ENCODE data around the gene OR5B21.

Gene OR5B21

DNA sequence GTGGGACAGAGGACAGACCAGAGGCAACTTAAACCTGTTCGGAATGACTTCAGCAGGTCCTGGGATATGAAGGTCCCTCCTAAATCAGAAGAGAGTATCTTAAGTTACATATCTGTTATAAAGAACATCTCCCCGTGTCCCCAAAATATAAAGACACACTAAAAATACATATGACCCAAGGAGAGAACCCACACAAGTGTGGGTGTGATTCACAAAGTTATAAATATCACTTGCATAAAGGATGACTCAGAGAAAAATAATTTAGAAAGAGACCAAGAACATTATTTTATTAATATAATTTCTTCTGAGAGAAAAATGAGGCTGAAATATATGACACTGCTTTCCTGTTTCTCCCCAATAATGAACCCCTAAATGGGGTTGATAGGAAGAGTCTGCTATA, 14.2 kb downstream of the OR5B21 start:
- DNase-seq (ENCODE audit: low spot score), result no peak

DNA sequence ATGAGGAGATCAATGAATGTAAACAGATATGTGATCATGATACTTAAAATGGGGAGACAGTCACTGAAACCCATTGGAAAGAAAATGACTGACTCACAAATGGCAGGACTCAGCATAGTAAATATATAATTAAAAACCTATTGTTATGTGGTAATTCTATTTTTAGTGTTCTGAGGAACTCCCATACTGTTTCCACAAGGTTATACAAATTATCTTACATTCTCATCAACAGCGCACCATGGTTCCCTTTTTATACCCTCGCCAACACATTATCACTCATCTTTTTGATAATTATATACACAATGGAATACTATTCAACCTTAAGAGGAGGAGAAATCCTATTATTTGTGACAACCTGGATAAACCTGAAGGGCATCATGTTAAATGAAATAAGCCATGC, 17.1 kb downstream of the OR5B21 start:
- no peak for DNase-seq (ENCODE audit: low spot score)

DNA sequence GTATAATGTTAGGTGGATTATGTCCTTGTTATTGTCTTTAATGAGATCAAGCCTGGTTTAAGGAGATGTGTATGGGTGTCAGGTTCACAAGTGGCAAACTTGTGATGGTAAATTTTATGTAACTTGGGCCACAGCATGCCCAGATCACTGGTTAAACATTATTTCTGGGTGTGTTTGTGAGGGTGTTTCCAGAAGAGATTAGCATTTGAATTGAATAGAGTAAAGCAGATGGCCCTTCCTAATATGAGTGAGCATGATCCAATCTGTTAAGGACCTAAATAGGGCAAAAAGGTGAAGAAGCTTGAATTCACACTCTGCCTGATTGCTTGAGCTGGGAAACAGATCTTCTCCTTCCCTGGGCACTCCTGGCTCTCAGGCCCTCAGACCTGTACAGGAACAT, 20.7 kb downstream of the OR5B21 start:
- no peak for DNase-seq (ENCODE audit: low spot score)

DNA sequence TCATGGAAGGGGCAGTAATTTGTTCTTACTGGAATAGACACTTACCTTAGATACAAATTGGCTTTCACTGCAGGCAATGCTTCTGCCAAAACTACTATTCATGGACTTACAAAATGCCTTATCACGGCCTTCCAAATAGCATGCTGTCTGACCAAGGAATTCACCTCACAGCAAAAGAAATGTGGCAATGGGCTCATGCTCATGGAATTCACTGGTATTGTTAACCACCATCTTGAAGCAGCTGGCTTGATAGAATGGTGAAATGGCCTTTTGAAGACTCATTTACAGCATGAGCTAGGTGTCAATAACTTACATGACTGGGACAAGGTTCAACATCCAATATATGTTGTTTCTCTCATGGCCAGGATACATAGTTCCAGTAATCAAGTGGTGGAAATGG, 21.9 kb downstream of the OR5B21 start:
- no peak for DNase-seq (ENCODE audit: low spot score)

DNA sequence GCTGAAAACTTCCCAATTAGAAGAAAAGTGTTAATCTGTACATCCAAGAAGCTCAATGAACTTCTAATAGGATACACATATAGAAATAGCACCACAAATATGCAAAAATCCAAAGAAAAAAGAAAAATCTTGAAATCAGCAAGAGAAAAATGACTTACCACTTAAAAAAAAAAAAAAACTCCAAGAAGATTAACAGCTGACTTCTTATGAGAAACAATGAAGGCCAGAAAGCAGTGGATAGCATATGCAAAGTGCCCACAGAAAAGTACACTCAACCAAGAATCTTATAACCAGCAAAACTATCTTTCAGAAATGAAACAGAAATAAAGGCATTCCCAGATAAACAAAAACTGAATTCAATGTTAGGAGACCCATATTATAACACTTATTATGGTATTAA, 36.0 kb downstream of the OR5B21 start:
- no peak for DNase-seq (ENCODE audit: low spot score)

DNA sequence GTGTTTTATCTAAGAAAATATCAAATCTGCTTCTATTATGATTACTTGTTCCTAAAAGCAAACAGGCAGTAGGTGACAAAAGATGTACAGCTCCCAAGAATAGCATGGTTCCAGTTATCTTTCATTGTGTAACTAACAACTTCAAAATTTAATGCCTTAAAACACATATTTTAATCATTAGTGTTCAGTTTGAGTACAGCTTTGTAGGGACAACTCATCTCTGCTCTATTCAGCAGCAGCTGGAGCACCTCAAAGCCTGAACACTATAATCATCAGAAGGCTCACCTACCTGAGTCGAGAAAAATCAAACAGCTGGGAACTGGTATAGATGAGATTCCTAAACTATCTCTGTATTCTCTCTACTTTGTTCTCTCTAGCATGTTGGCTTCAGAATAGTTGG, 41.6 kb downstream of the OR5B21 start:
- DNase-seq (ENCODE audit: low spot score), result no peak

DNA sequence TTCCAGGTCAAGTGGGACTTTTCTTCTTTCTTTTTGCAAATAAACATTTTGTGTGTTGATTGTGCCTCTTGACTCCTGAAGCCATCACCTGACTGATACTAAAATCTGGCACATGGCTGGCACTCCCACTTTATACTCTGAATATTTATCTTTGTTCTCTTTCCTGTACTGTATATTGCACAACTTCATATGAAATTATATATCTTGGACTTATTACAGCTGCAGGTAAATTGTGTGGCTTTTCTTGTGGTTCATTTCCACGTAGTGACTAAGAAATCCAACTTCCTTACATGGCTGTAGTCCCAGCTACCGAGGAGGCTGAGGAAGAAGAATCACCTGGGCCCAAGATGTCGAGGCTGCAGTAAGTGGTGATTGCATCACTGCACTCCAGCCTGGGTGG, 42.2 kb downstream of the OR5B21 start:
- DNase-seq (ENCODE audit: low spot score), result no peak
